Neutrophil (primary cell): ENCODE results near the gene HORMAD2.

ENCODE experiments used
- H3K27ac ChIP-seq: fragments of 200-600 bp; sonication (generic); 2 replicates; pipeline ENCODE4 v1.5.1; 2016; ENCODE audit warnings: mild to moderate bottlenecking, moderate library complexity
- H3K27me3 ChIP-seq: fragments of 200-600 bp; sonication (generic); 2 replicates; pipeline ENCODE4 v1.6.0; 2016; ENCODE audit warnings: mild to moderate bottlenecking
- H3K36me3 ChIP-seq: fragments of 200-600 bp; sonication (generic); 2 replicates; pipeline ENCODE4 v1.5.1; 2017
- H3K4me1 ChIP-seq, 2 experiments: fragments of 200-600 bp in 1 of 2; sonication (generic) in 1 of 2; 1 replicate in 1 of 2; 2 replicates in 1 of 2; pipeline versions ENCODE4 v1.5.1 to v1.6.1; 2013 to 2016; ENCODE audit warnings: low read depth in 1 of 2, low read length in 1 of 2, mild to moderate bottlenecking in 1 of 2, moderate library complexity in 1 of 2; ENCODE audit not compliant: control insufficient read depth in 1 of 2, insufficient read depth in 1 of 2
- H3K4me3 ChIP-seq, 2 experiments: fragments of 200-600 bp in 1 of 2; sonication (generic) in 1 of 2; 1 replicate in 1 of 2; 2 replicates in 1 of 2; pipeline ENCODE4 v1.5.1; 2013 to 2016; ENCODE audit warnings: low read depth in 1 of 2, low read length in 1 of 2, mild to moderate bottlenecking in 1 of 2, moderate library complexity in 1 of 2
- H3K9me3 ChIP-seq: fragments of 200-600 bp; sonication (generic); 2 replicates; pipeline ENCODE4 v1.5.1; 2016
- CTCF ChIP-seq: fragments of 200-600 bp; sonication (generic); IDR thresholded peaks from 2 replicates; pipeline ENCODE4 v1.5.1; 2016; ENCODE audit warnings: antibody characterized with exemption

The HORMAD2 gene

GRCh38 chr22:30221121-30221992 lies 141.1 kb downstream of the HORMAD2 start:
- peak overlapping the region; percentile 36 to 56 for H3K4me3 ChIP-seq

GRCh38 chr22:30222321-30222720 lies 142.1 kb downstream of the HORMAD2 start:
- Histone ChIP-seq H3K9me3 (no peaks in the 10 kb centered on the region), H3K4me3 (peak overlapping the region in 1 of 2 experiments; percentile 56), H3K27ac (peak overlapping the region; percentile 91), H3K27me3 (no peaks in the 10 kb centered on the region), H3K4me1 (peaks cover 52 to 54% of the 10 kb centered on the region in 2 experiments), H3K36me3 (no peaks in the 10 kb centered on the region)
- TF ChIP-seq CTCF: no peak

More at GRCh38 chr22:30221121-30221992, 141.1 kb downstream of the HORMAD2 start:
- Histone ChIP-seq H3K36me3 (no peaks in the 10 kb centered on the region), H3K4me1 (peaks cover 52 to 54% of the 10 kb centered on the region in 2 experiments), H3K27ac (peak overlapping the region; percentile 91), H3K9me3 (no peaks in the 10 kb centered on the region), H3K27me3 (no peaks in the 10 kb centered on the region)
- no peak for TF ChIP-seq CTCF

GRCh38 chr22:30223303-30223702 lies 143.0 kb downstream of the HORMAD2 start:
- no peak overlapping the region for H3K4me3 ChIP-seq
- H3K4me1 ChIP-seq: peaks cover 55 to 59% of the 10 kb centered on the region in 2 experiments
- no peaks in the 10 kb centered on the region for H3K9me3 ChIP-seq
- H3K27ac ChIP-seq: peak overlapping the region; percentile 30
- no peaks in the 10 kb centered on the region for H3K27me3 ChIP-seq
- H3K36me3 ChIP-seq: no peaks in the 10 kb centered on the region
- no peak for TF ChIP-seq CTCF

- Histone ChIP-seq H3K4me1 (peaks cover 55 to 59% of the 10 kb centered on the region in 2 experiments), H3K27me3 (no peaks in the 10 kb centered on the region), H3K36me3 (no peaks in the 10 kb centered on the region), H3K4me3 (no peak overlapping the region), H3K27ac (peak overlapping the region; percentile 39), H3K9me3 (no peaks in the 10 kb centered on the region)
- TF ChIP-seq CTCF: no peak
Observed at GRCh38 chr22:30224161-30224857, 144.0 kb downstream of the HORMAD2 start.

GRCh38 chr22:30225220-30225927 lies 145.1 kb downstream of the HORMAD2 start:
- H3K4me3 ChIP-seq: no peak overlapping the region
- H3K9me3 ChIP-seq: no peaks in the 10 kb centered on the region
- peaks cover 48 to 50% of the 10 kb centered on the region in 2 experiments for H3K4me1 ChIP-seq
- no peak overlapping the region for H3K27ac ChIP-seq
- H3K36me3 ChIP-seq: no peaks in the 10 kb centered on the region
- no peak for TF ChIP-seq CTCF
- no peaks in the 10 kb centered on the region for H3K27me3 ChIP-seq
